ENCODE data around the gene EMP1.

EMP1 gene

GRCh38 chr12:13186302-13186701 is 10.2 kb upstream of the EMP1 start:
- in situ Hi-C loops (cut with MboI; ENCODE audit: low pct_unique_long_range_greater_than_20kb, low sequenced_read_pairs, unreplicated experiment), result no loop called here
- TF ChIP-seq CTCF (IDR thresholded peaks at IDR 0.05; ENCODE audit: extremely low read depth, insufficient read depth, missing control alignments), result no peak
- DNase-seq (ENCODE audit: low spot score), result no peak

GRCh38 chr12:13187399-13187798 is 9.1 kb upstream of the EMP1 start:
- TF ChIP-seq CTCF (IDR thresholded peaks at IDR 0.05; ENCODE audit: extremely low read depth, insufficient read depth, missing control alignments), result no peak
- in situ Hi-C loops (cut with MboI; ENCODE audit: low pct_unique_long_range_greater_than_20kb, low sequenced_read_pairs, unreplicated experiment), result no loop called here
- DNase-seq (ENCODE audit: low spot score), result no peak

GRCh38 chr12:13189264-13189663 is 7.3 kb upstream of the EMP1 start:
- no peak for TF ChIP-seq CTCF (IDR thresholded peaks at IDR 0.05; ENCODE audit: extremely low read depth, insufficient read depth, missing control alignments)
- in situ Hi-C loops (cut with MboI; ENCODE audit: low pct_unique_long_range_greater_than_20kb, low sequenced_read_pairs, unreplicated experiment), result no loop called here
- DNase-seq (ENCODE audit: low spot score), result no peak

- DNase-seq (ENCODE audit: low spot score), result no peak
- in situ Hi-C loops (cut with MboI; ENCODE audit: low pct_unique_long_range_greater_than_20kb, low sequenced_read_pairs, unreplicated experiment), result no loop called here
- no peak for TF ChIP-seq CTCF (IDR thresholded peaks at IDR 0.05; ENCODE audit: extremely low read depth, insufficient read depth, missing control alignments)
Observed at GRCh38 chr12:13190275-13190674, 6.3 kb upstream of the EMP1 start.

GRCh38 chr12:13192719-13193118 is 3.8 kb upstream of the EMP1 start:
- in situ Hi-C loops (cut with MboI; ENCODE audit: low pct_unique_long_range_greater_than_20kb, low sequenced_read_pairs, unreplicated experiment), result no loop called here
- DNase-seq (ENCODE audit: low spot score), result no peak
- no peak for TF ChIP-seq CTCF (IDR thresholded peaks at IDR 0.05; ENCODE audit: extremely low read depth, insufficient read depth, missing control alignments)

GRCh38 chr12:13193505-13194231 is 2.9 kb upstream of the EMP1 start:
- in situ Hi-C loops (cut with MboI; ENCODE audit: low pct_unique_long_range_greater_than_20kb, low sequenced_read_pairs, unreplicated experiment), result no loop called here
- DNase-seq (ENCODE audit: low spot score), result no peak

More at GRCh38 chr12:13193505-13194231, 2.9 kb upstream of the EMP1 start:
- TF ChIP-seq CTCF (IDR thresholded peaks at IDR 0.05; ENCODE audit: extremely low read depth, insufficient read depth, missing control alignments), result no peak
